Hematopoietic multipotent progenitor cell treated with erythropoietin and hydrocortisone succinate and interleukin-3 and kit ligand, for 4 days (in vitro differentiated cells): ENCODE results near the gene CCDC149.
A peak's percentile ranks its signal among the peaks of the same experiment; 100 is the strongest.

Experiments used
- DNase-seq: peaks from one replicate; pipeline ENCODE4 v3.0.0-alpha.2; 2015

The CCDC149 gene

GRCh38 chr4:24772061-24772705 is 140.7 kb downstream of the CCDC149 start:
- no peak for DNase-seq

- DNase-seq: no peak
These were observed 141.6 kb downstream of the CCDC149 start for GRCh38 chr4:24771241-24771640.

GRCh38 chr4:24770667-24771066 is 142.2 kb downstream of the CCDC149 start:
- DNase-seq: no peak

GRCh38 chr4:24770032-24770584 is 142.7 kb downstream of the CCDC149 start:
- peak; percentile 43 for DNase-seq

GRCh38 chr4:24769571-24769970 is 143.3 kb downstream of the CCDC149 start:
- no peak for DNase-seq

GRCh38 chr4:24768604-24769003 is 144.2 kb downstream of the CCDC149 start:
- peak; percentile 7 for DNase-seq

GRCh38 chr4:24768006-24768405 is 144.8 kb downstream of the CCDC149 start:
- DNase-seq: no peak

- no peak for DNase-seq
These were observed 147.4 kb downstream of the CCDC149 start for GRCh38 chr4:24765376-24765988.

GRCh38 chr4:24764345-24764744 is 148.5 kb downstream of the CCDC149 start:
- no peak for DNase-seq

GRCh38 chr4:24763631-24764297 is 149.1 kb downstream of the CCDC149 start:
- DNase-seq: no peak
